K562 (cell line): ENCODE data around the gene TTLL3. TPM values are rescaled to one million over a fixed set of nuclear protein-coding genes. Genes with fewer than 3 reads are reported as not detected.
A peak's percentile ranks its signal among the peaks of the same experiment; 100 is the strongest.

Experiments
- ARID1B ChIP-seq: fragments of 450-650 bp; IDR thresholded peaks from 2 replicates; pipeline ENCODE4 v1.6.1; 2016; ENCODE audit warnings: antibody characterized with exemption, mild to moderate bottlenecking, inconsistent platforms
- C11orf30 ChIP-seq: fragments of 450-650 bp; IDR thresholded peaks from 2 replicates; pipeline ENCODE4 v1.6.1; 2016; ENCODE audit warnings: low read depth, mild to moderate bottlenecking
- CBX3 ChIP-seq, 2 experiments: IDR thresholded peaks; 1 replicate in 1 of 2; 2 replicates in 1 of 2; pipeline ENCODE4 v1.6.1; 2012; ENCODE audit warnings: inconsistent platforms in 2 of 2, low read length in 2 of 2, borderline replicate concordance in 1 of 2, control low read depth in 1 of 2
- CREM ChIP-seq: IDR thresholded peaks from 2 replicates; pipeline ENCODE4 v1.6.1; 2014; ENCODE audit warnings: antibody characterized with exemption, low read depth
- DMBX1 ChIP-seq: fragments of 250-450 bp; sonication (Bioruptor Pico); IDR thresholded peaks from 2 replicates; pipeline ENCODE4 v1.8.0; 2022; ENCODE audit warnings: inconsistent platforms, mild to moderate bottlenecking, moderate library complexity, borderline replicate concordance
- ELF4 ChIP-seq: fragments of 450-650 bp; formaldehyde crosslinking; IDR thresholded peaks from 2 replicates; pipeline ENCODE4 v1.4.0; 2022; ENCODE audit warnings: missing genetic modification characterization
- EP300 ChIP-seq: IDR thresholded peaks from 2 replicates; pipeline ENCODE4 v1.6.1; 2012; ENCODE audit warnings: low read length, improper control_type of control experiment
- ERF ChIP-seq: fragments of 450-650 bp; formaldehyde crosslinking; IDR thresholded peaks from 2 replicates; pipeline ENCODE4 v1.4.0; 2020; ENCODE audit warnings: mild to moderate bottlenecking, mixed read lengths
- ESRRA ChIP-seq: fragments of 450-650 bp; IDR thresholded peaks from 2 replicates; pipeline ENCODE4 v1.6.1; 2014; ENCODE audit warnings: low read depth, mild to moderate bottlenecking, moderate library complexity, borderline replicate concordance
- FOS ChIP-seq: IDR thresholded peaks from 3 replicates; pipeline ENCODE4 v1.6.1; 2011; ENCODE audit not compliant: insufficient read length; ENCODE audit errors: extremely low read depth
- FOXP1 ChIP-seq: sonication (generic); formaldehyde crosslinking; IDR thresholded peaks from 2 replicates; pipeline ENCODE4 v1.8.0; 2022; ENCODE audit warnings: mild to moderate bottlenecking, missing genetic modification reagents
- HDAC3 ChIP-seq: fragments of 450-650 bp; IDR thresholded peaks from 2 replicates; pipeline ENCODE4 v1.6.1; 2018; ENCODE audit warnings: borderline replicate concordance, mild to moderate bottlenecking, moderate library complexity; ENCODE audit not compliant: partially characterized antibody
- MAZ ChIP-seq, 2 experiments: fragments of 450-650 bp in 1 of 2; sonication (generic) in 1 of 2; formaldehyde crosslinking; IDR thresholded peaks in 1 of 2; conservative IDR thresholded peaks in 1 of 2; 2 replicates each; pipeline versions ENCODE4 v1.4.0 to v1.5.0; 2020; ENCODE audit warnings: mild to moderate bottlenecking in 1 of 2, missing genetic modification reagents in 1 of 2
- NBN ChIP-seq: fragments of 450-650 bp; IDR thresholded peaks from 2 replicates; pipeline ENCODE4 v1.6.1; 2016; ENCODE audit warnings: low read depth, mild to moderate bottlenecking
- NCOA1 ChIP-seq: fragments of 450-650 bp; IDR thresholded peaks from 2 replicates; pipeline ENCODE4 v1.6.1; 2016; ENCODE audit warnings: low read depth
- NR4A1 ChIP-seq, 2 experiments: fragments of 250-450 bp in 1 of 2; fragments of 450-650 bp in 1 of 2; sonication (Bioruptor Pico) in 1 of 2; IDR thresholded peaks; 2 replicates each; pipeline versions ENCODE4 v1.4.0 to v1.6.1; 2016 to 2020; ENCODE audit warnings: mild to moderate bottlenecking in 2 of 2, missing compliant biosample characterization in 1 of 2, missing genetic modification characterization in 1 of 2, moderate library complexity in 1 of 2
- RCOR1 ChIP-seq, 2 experiments: IDR thresholded peaks; 2 replicates each; pipeline ENCODE4 v1.6.1; 2012; ENCODE audit warnings: low read depth in 2 of 2, low read length in 2 of 2, borderline replicate concordance in 1 of 2, improper control_type of control experiment in 1 of 2
- SETDB1 ChIP-seq: IDR thresholded peaks from one replicate; pipeline ENCODE4 v1.6.1; 2012; ENCODE audit warnings: low read length, control low read depth, inconsistent platforms
- STAT5A ChIP-seq: IDR thresholded peaks from 2 replicates; pipeline ENCODE4 v1.6.1; 2012; ENCODE audit warnings: low read length, inconsistent platforms, borderline replicate concordance
- TBL1XR1 ChIP-seq, 2 experiments: IDR thresholded peaks; 2 replicates each; pipeline ENCODE4 v1.6.1; 2012; ENCODE audit warnings: improper control_type of control experiment in 2 of 2, low read length in 2 of 2, mild to moderate bottlenecking in 1 of 2
- TCF3 ChIP-seq: sonication (generic); formaldehyde crosslinking; IDR thresholded peaks from 2 replicates; pipeline ENCODE4 v1.4.0; 2020; ENCODE audit warnings: mild to moderate bottlenecking, missing genetic modification reagents
- ZNF316 ChIP-seq: fragments of 450-650 bp; IDR thresholded peaks from 2 replicates; pipeline ENCODE4 v1.6.1; 2016
- polyA plus RNA-seq, 8 experiments: library from polyadenylated mRNA; depleted of rRNA in 4 of 8; stranded (reverse) in 5 of 8; unstranded in 3 of 8; fragments of >200 nt; fragmentation: Nextera tagmentation in 2 of 8; fragmentation: Illumina TruSeq in 1 of 8; extraction: Ambion mirVana in 2 of 8; extraction: Trizol in 1 of 8; gene quantifications; 2 replicates each; pipeline versions ENCODE4 v1.2.1 to v1.2.3, GENCODE V29; 2011 to 2014; ENCODE audit warnings: inconsistent platforms in 1 of 8, missing spikeins in 1 of 8
- total RNA-seq, 7 experiments: library from RNA; depleted of rRNA in 6 of 7; stranded (reverse); fragments of >200 nt in 6 of 7; fragmentation: Illumina TruSeq in 2 of 7; extraction: Trizol in 2 of 7; gene quantifications; 2 replicates each; pipeline versions ENCODE4 v1.2.1 to v1.2.3, GENCODE V29; 2011 to 2021; ENCODE audit warnings: low replicate concordance in 1 of 7
- TF ChIP-seq, protein P1 (sequence below), 2 experiments: fragments of 450-650 bp; IDR thresholded peaks; 2 replicates each; pipeline ENCODE4 v1.6.1; 2016
- TF ChIP-seq, protein P2 (sequence below), 3 experiments: IDR thresholded peaks in 2 of 3; conservative IDR thresholded peaks in 1 of 3; 2 replicates each; pipeline ENCODE4 v1.5.1; 2011 to 2012; ENCODE audit warnings: low read length in 3 of 3, mild to moderate bottlenecking in 3 of 3, control low read depth in 2 of 3, improper control_type of control experiment in 1 of 3, inconsistent platforms in 1 of 3, low read depth in 1 of 3, mixed read lengths in 1 of 3, moderate library complexity in 1 of 3; ENCODE audit not compliant: insufficient read depth in 2 of 3
- TF ChIP-seq, protein P3 (sequence below): fragments of 450-650 bp; IDR thresholded peaks from 2 replicates; pipeline ENCODE4 v1.6.1; 2016; ENCODE audit warnings: missing biosample characterization, missing genetic modification characterization

TTLL3 gene
- total and polyA plus RNA-seq, 9 of the 15 experiments (the other 6 are each of a cell fraction or from before 2014, with no cell fraction given) = 8.9 to 106 (median 33.2) TPM

DNA sequence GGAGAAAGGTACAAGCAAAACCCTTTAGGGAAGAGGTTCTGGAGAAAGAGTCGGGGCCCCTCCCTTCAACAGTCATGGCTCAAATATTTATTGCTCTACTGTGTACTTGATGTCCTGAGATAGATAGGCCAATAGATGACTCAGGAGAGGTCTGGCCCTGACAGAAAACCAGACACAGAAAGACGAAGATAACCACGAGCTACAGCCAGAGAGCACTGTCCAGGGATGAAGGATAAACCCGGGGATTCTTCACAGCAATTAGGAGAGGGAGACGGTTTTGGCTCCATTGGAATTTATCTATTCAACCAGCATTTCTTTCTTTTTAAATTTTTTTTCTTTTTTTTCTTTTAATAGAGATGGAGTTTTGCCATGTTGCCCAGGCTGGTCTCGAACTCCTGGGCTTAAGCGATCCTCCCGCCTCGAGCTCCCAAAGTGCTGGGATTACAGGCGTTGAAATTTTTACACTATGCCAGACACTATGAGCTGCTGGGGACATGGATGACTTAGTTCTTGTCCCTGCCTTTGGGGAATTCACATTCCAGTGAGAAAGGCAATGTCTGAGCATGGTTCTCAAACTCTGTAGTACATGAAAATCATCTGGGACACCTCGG lies 74.6 kb downstream of the TTLL3 start (continued):
- TF ChIP-seq, protein P1, sequence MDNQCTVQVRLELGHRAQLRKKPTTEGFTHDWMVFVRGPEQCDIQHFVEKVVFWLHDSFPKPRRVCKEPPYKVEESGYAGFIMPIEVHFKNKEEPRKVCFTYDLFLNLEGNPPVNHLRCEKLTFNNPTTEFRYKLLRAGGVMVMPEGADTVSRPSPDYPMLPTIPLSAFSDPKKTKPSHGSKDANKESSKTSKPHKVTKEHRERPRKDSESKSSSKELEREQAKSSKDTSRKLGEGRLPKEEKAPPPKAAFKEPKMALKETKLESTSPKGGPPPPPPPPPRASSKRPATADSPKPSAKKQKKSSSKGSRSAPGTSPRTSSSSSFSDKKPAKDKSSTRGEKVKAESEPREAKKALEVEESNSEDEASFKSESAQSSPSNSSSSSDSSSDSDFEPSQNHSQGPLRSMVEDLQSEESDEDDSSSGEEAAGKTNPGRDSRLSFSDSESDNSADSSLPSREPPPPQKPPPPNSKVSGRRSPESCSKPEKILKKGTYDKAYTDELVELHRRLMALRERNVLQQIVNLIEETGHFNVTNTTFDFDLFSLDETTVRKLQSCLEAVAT (IDR thresholded peaks at IDR 0.05) = peak in 1 of 2 experiments; percentile 83; a peak in 2 of 4 replicates
- TF ChIP-seq ESRRA (peak; percentile 52; the same call in 1 of the 2 replicates), ARID1B (peak; percentile 86), CREM (0 out of 2 replicates have a peak, but pooled peaks have one; percentile 43), NCOA1 (peak; percentile 20; the same call in 1 of the 2 replicates), TBL1XR1 (IDR thresholded peaks at IDR 0.05; ENCODE audit: low read length in 2 of 2) (peak in 1 of 2 experiments; percentile 46; a peak in 1 of 4 replicates), RCOR1 (IDR thresholded peaks at IDR 0.05; ENCODE audit: borderline replicate concordance in 1 of 2, low read depth in 2 of 2, low read length in 2 of 2) (peak in 1 of 2 experiments; percentile 89; a peak in 2 of 4 replicates), C11orf30 (peak; percentile 61; the same call in 1 of the 2 replicates), NR4A1 (CRISPR knock-in tag; IDR thresholded peaks at IDR 0.05) (no peak), NR4A1 (tag; IDR thresholded peaks at IDR 0.05) (0 out of 2 replicates have a peak, but pooled peaks have one; percentile 31), ERF (no peak), SETDB1 (no peak), TCF3 (CRISPR knock-in tag) (peak; percentile 66), STAT5A (peak; percentile 42; the same call in 1 of the 2 replicates), FOS (peak; percentile 35), DMBX1 (no peak), HDAC3 (no peak), ZNF316 (peak; percentile 44; the same call in 1 of the 2 replicates), ELF4 (CRISPR knock-in tag) (no peak), MAZ (CRISPR knock-in tag; conservative IDR thresholded peaks at IDR 0.05 in 1 of 2, IDR thresholded peaks at IDR 0.05 in 1 of 2) (peak; percentile 44 to 64; a peak in 2 of 4 replicates), EP300 (peak; percentile 64), FOXP1 (no peak), CBX3 (IDR thresholded peaks at IDR 0.05; ENCODE audit: borderline replicate concordance in 1 of 2, low read length in 2 of 2) (peak in 1 of 2 experiments; percentile 56; a peak in 1 of 3 replicates), NBN (peak; percentile 85; the same call in 1 of the 2 replicates)
- TF ChIP-seq, protein P2, sequence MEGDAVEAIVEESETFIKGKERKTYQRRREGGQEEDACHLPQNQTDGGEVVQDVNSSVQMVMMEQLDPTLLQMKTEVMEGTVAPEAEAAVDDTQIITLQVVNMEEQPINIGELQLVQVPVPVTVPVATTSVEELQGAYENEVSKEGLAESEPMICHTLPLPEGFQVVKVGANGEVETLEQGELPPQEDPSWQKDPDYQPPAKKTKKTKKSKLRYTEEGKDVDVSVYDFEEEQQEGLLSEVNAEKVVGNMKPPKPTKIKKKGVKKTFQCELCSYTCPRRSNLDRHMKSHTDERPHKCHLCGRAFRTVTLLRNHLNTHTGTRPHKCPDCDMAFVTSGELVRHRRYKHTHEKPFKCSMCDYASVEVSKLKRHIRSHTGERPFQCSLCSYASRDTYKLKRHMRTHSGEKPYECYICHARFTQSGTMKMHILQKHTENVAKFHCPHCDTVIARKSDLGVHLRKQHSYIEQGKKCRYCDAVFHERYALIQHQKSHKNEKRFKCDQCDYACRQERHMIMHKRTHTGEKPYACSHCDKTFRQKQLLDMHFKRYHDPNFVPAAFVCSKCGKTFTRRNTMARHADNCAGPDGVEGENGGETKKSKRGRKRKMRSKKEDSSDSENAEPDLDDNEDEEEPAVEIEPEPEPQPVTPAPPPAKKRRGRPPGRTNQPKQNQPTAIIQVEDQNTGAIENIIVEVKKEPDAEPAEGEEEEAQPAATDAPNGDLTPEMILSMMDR (IDR thresholded peaks at IDR 0.05 in 2 of 3, conservative IDR thresholded peaks at IDR 0.05 in 1 of 3; ENCODE audit: insufficient read depth in 2 of 3, low read depth in 1 of 3, low read length in 3 of 3) = 0 out of 6 replicates have a peak, but pooled peaks of 1 of the 3 experiments have one; percentile 8
- TF ChIP-seq, protein P3, sequence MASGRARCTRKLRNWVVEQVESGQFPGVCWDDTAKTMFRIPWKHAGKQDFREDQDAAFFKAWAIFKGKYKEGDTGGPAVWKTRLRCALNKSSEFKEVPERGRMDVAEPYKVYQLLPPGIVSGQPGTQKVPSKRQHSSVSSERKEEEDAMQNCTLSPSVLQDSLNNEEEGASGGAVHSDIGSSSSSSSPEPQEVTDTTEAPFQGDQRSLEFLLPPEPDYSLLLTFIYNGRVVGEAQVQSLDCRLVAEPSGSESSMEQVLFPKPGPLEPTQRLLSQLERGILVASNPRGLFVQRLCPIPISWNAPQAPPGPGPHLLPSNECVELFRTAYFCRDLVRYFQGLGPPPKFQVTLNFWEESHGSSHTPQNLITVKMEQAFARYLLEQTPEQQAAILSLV (tag) = no peak
